DOHH2 (cell line): ENCODE results near the gene MROH8.

Experiments
- H3F3A ChIP-seq: fragments of 200-600 bp; sonication (generic), shearing (Covaris generic); 2 replicates; pipeline ENCODE4 v1.6.0; 2016; ENCODE audit warnings: antibody characterized with exemption, mild to moderate bottlenecking; ENCODE audit not compliant: control insufficient read depth, insufficient read depth
- H3K27ac ChIP-seq: fragments of 200-600 bp; sonication (generic); 2 replicates; pipeline ENCODE4 v1.5.1; 2014; ENCODE audit warnings: low read depth, mild to moderate bottlenecking, low read length, moderate library complexity
- H3K27me3 ChIP-seq: fragments of 200-600 bp; sonication (generic); 2 replicates; pipeline ENCODE4 v1.6.1; 2014; ENCODE audit warnings: mild to moderate bottlenecking, low read length, mixed read lengths; ENCODE audit not compliant: control insufficient read depth
- H3K36me3 ChIP-seq: fragments of 200-600 bp; sonication (generic); 2 replicates; pipeline ENCODE4 v1.6.1; 2014; ENCODE audit warnings: mild to moderate bottlenecking, low read length, moderate library complexity, mixed read lengths; ENCODE audit not compliant: control insufficient read depth
- H3K4me1 ChIP-seq: fragments of 200-600 bp; sonication (generic); 2 replicates; pipeline ENCODE4 v1.6.1; 2014; ENCODE audit warnings: mild to moderate bottlenecking, low read length, mixed read lengths; ENCODE audit not compliant: control insufficient read depth
- H3K4me2 ChIP-seq: fragments of 200-600 bp; sonication (generic); 2 replicates; pipeline ENCODE4 v1.6.0; 2014; ENCODE audit warnings: mild to moderate bottlenecking, low read length, moderate library complexity
- H3K4me3 ChIP-seq: fragments of 200-600 bp; sonication (generic); 2 replicates; pipeline ENCODE4 v1.5.1; 2014; ENCODE audit warnings: mild to moderate bottlenecking, low read length, mixed read lengths
- H3K79me2 ChIP-seq: fragments of 200-600 bp; sonication (generic); 2 replicates; pipeline ENCODE4 v1.6.1; 2014; ENCODE audit warnings: mild to moderate bottlenecking, low read length, mixed read lengths; ENCODE audit not compliant: control insufficient read depth
- H3K9me2 ChIP-seq: fragments of 200-600 bp; sonication (generic); replicated peaks from 2 replicates; pipeline ENCODE4 v1.6.1; 2014; ENCODE audit warnings: mild to moderate bottlenecking, low read length, mixed read lengths; ENCODE audit not compliant: control insufficient read depth
- H3K9me3 ChIP-seq: fragments of 200-600 bp; sonication (generic); 2 replicates; pipeline ENCODE4 v1.6.1; 2014; ENCODE audit warnings: antibody characterized with exemption, low read length, mixed read lengths; ENCODE audit not compliant: control insufficient read depth, insufficient read depth
- H4K20me1 ChIP-seq: fragments of 200-600 bp; sonication (generic); 2 replicates; pipeline ENCODE4 v1.6.0; 2014; ENCODE audit warnings: low read depth, mild to moderate bottlenecking, antibody characterized with exemption, low read length, moderate library complexity; ENCODE audit not compliant: control insufficient read depth, insufficient read depth
- CTCF ChIP-seq: fragments of 200-600 bp; sonication (generic); IDR thresholded peaks from one replicate; pipeline ENCODE4 v1.5.1; 2014; ENCODE audit warnings: antibody characterized with exemption, mild to moderate bottlenecking, low read depth, low read length; ENCODE audit not compliant: poor library complexity, severe bottlenecking
- EZH2phosphoT487 ChIP-seq: fragments of 200-600 bp; sonication (generic); IDR thresholded peaks from 2 replicates; pipeline ENCODE4 v1.6.1; 2017; ENCODE audit warnings: borderline replicate concordance, mild to moderate bottlenecking, antibody characterized with exemption, low read length, moderate library complexity, mixed read lengths

The MROH8 gene

GRCh38 chr20:37192137-37192854, 12.9 kb upstream of the MROH8 start:
- Histone ChIP-seq H3K79me2 (peaks cover 98% of the 10 kb centered on the region), H3K27me3 (no peaks in the 10 kb centered on the region), H4K20me1 (peaks cover 29% of the 10 kb centered on the region), H3K4me3 (no peak overlapping the region), H3K27ac (no peak overlapping the region), H3K4me2 (no peak overlapping the region), H3K4me1 (peaks cover 34% of the 10 kb centered on the region), H3K36me3 (peaks cover 78% of the 10 kb centered on the region), H3K9me3 (no peaks in the 10 kb centered on the region), H3K9me2 (no peaks in the 10 kb centered on the region), H3F3A (peaks cover 8% of the 10 kb centered on the region)
- TF ChIP-seq CTCF (peak; percentile 87), EZH2phosphoT487 (no peak)

GRCh38 chr20:37190354-37191112, 11.2 kb upstream of the MROH8 start:
- Histone ChIP-seq H3K9me3 (no peaks in the 10 kb centered on the region), H3K4me1 (peaks cover 34% of the 10 kb centered on the region), H3K27me3 (no peaks in the 10 kb centered on the region), H4K20me1 (peaks cover 28% of the 10 kb centered on the region), H3K4me2 (no peak overlapping the region; the same call in 1 of the 2 replicates), H3K27ac (no peak overlapping the region), H3F3A (peaks cover 8% of the 10 kb centered on the region), H3K9me2 (no peaks in the 10 kb centered on the region), H3K79me2 (peaks cover 95% of the 10 kb centered on the region), H3K4me3 (no peak overlapping the region), H3K36me3 (peaks cover 76% of the 10 kb centered on the region)
- TF ChIP-seq EZH2phosphoT487 (no peak), CTCF (no peak)

DNA sequence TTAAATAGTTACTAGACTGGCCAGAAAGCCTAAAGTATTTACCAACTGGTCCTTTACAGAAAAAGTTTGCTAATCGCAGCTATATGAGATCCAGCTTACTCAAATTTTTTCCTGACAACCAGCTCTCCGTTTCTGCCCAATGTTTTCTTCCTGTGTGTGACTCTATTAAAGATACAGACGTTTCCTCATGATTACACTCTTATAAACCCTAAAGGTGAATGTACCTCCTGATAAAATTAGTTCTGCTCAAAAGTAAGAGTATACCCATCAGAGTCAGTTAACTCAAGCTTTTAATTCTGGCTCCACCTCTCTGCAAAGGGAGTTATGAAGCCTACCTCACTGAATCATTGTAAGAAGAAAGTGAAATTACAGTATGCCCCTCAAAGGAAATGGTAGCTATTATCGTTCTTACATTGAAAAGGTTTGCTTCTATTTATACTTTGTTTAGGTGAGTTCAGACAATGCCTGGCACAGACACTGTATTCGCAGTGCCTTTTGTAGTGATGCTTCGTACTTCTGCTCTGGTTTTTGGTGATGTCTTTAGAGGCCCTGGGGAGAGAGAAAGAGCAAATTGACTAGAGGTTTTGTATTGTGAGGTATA, 10.2 kb upstream of the MROH8 start:
- H3K4me3 ChIP-seq: no peak overlapping the region
- H4K20me1 ChIP-seq: peaks cover 23% of the 10 kb centered on the region
- no peak overlapping the region for H3K27ac ChIP-seq
- H3K79me2 ChIP-seq: peaks cover 95% of the 10 kb centered on the region
- H3K9me2 ChIP-seq: no peaks in the 10 kb centered on the region
- peaks cover 5% of the 10 kb centered on the region for H3F3A ChIP-seq
- H3K9me3 ChIP-seq: no peaks in the 10 kb centered on the region
- H3K27me3 ChIP-seq: no peaks in the 10 kb centered on the region
- peaks cover 86% of the 10 kb centered on the region for H3K36me3 ChIP-seq
- peaks cover 27% of the 10 kb centered on the region for H3K4me1 ChIP-seq
- TF ChIP-seq EZH2phosphoT487 (no peak), CTCF (no peak)
- no peak overlapping the region for H3K4me2 ChIP-seq
